HCEC 1CT (cell line): ENCODE measurements around the gene CELSR1.

Experiments used
- DNase-seq: peaks from one replicate; pipeline ENCODE4 v3.0.0-alpha.2; 2017

The CELSR1 gene

GRCh38 chr22:46549971-46550641, 12.7 kb upstream of the CELSR1 start:
- no peak for DNase-seq

DNA sequence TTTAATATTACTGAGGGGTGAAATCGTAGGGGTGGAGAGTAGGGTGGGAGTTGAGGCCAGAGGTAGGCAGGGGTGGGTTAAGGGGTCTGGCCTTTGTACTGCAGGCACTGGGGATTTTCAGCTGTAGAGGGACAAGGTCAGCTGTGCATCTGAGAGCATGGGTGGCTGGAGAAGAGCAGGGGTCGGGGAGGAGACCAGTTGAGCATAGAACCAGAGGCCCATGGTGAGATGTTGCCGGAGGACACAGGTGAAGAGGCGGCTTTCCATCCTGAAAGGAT, 12.1 kb upstream of the CELSR1 start:
- DNase-seq = no peak

GRCh38 chr22:46547883-46548244, 10.4 kb upstream of the CELSR1 start:
- DNase-seq = peak; percentile 93

GRCh38 chr22:46547179-46547882, 9.9 kb upstream of the CELSR1 start:
- peak; percentile 69 for DNase-seq

DNA sequence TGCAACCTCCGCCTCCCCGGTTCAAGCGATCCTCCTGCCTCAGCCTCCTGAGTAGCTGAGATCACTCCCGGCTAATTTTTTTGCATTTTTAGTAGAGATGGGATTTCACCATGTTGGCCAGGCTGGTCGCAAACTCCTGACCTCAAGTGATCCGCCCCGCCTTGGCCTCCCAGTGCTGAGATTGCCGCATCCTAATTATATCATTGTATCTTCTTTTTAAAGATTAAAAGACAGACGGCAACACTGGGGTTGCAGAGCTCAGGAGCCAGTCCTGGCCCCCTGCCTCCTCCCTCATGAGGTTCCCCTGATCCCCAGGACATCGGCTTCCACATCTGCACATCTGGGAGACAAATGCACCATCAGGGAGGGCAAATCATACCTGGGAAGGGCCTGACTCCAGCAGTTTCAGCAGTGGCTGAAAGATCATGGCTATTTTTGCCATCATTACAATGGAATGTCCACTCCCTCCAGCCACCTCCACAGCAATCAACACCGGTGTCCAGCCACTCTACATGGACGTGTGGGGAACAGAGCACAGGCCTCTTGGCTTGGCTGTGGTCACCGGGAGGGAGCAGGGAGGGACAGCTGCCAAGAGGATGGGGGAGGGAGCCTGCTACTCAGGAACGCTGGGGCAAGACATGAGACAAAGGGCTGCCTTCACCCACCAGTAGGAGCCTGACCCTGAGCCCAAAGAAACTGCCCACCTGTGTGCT, 9.2 kb upstream of the CELSR1 start:
- DNase-seq = peak; percentile 15

- DNase-seq = peak; percentile 1
Measured at GRCh38 chr22:46545086-46545792, 7.8 kb upstream of the CELSR1 start.

- peak; percentile 49 for DNase-seq
Measured at GRCh38 chr22:46542011-46542985, 4.9 kb upstream of the CELSR1 start.

DNA sequence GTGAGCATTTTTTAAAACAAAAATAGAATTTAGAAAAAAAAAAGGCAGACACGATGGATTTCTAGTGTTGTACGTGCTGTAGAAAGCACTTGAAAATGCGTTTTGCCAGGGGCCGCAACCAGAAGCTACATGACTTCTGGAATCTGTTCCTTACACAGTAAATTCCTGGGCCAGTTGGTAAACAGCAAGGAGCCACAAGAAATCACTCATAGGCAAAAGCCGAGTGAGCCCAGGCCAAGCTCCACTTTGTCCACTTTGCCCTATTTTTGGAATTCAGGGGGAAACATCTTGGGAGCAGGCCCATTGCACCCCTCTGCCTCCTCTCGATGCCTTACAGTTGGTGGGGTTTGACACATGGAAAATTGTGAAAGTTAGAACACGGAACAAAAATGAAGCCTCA, 4.1 kb upstream of the CELSR1 start:
- DNase-seq = no peak

DNA sequence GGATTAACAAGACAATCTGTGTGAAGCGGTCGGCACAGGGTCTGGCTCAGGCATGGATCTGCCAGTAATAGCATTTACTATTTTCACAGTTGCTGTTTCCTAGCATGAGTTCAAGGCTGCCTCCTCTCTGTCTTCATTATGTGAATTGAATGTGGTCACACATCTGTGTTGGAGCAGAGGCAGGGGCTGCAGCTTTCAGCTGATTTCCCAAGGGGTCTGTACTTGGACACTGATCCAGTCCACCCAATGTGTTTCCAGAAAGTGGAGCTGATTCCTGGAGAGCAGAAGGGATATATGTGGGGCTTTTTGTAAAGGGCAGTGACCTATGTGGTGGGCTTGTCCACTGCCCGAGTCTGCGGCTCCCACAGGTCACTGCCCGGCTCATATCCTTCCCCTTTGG, 3.5 kb upstream of the CELSR1 start:
- DNase-seq = no peak

- DNase-seq = no peak
Measured at GRCh38 chr22:46539169-46539568, 1.7 kb upstream of the CELSR1 start.

DNA sequence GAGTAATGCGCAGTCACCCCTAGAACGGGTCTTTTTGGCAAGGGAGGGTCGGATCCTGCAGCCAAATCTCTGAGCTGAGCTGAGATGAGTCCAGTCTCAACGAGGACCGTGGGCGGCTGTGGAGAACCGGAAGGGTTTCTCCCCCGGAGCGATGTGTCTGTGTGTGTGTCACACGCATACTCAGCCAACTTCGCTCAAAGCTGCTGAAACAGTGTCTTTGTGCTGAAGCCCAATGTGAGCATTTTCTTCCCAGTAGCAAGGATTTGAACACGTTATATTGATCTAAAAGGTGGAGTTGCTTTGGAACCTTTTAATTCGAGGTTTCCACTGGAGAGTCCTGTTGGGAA, 1.4 kb upstream of the CELSR1 start:
- DNase-seq = no peak

GRCh38 chr22:46537946-46538813, 760 bp upstream of the CELSR1 start:
- DNase-seq = no peak

DNA sequence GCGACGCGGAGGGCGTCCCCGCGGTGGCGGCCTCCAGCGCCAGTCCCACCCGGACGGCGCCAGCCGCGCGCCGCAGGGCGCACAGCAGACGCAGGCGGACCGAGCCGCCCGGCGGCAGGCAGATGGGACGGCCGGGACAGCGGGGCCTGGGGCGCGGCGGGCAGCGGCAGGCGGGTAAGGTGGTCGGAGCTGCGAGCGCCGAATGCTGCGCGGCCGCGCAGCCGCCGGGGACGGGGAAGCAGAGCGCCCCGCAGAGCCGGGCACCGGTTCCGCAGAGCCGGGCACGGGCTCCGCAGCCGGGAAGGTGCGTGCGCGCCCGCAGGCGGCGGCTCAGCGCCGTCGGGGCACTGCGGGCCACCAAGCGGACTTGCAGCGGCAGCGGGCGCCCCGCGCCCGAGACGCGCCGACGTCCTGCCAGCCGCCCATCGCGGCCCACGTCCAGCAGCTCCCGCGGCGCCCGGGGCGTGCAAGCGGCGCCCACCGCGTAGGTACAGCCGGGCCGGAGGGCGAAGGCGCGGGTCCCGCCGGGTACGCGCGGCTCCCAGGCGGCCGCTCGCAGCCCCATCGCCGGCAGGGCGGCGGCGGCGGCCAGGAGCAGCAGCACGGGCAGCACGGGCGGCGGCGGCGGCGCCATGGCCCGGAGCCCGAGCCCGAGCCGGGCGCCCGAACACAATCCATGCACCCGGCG, 739 bp downstream of the CELSR1 start:
- no peak for DNase-seq

- DNase-seq = no peak
Measured at GRCh38 chr22:46535876-46536536, 1.4 kb downstream of the CELSR1 start.

GRCh38 chr22:46534901-46535630, 2.4 kb downstream of the CELSR1 start:
- no peak for DNase-seq

GRCh38 chr22:46534177-46534776, 3.1 kb downstream of the CELSR1 start:
- DNase-seq = no peak

- DNase-seq = no peak
Measured at GRCh38 chr22:46533070-46533833, 4.2 kb downstream of the CELSR1 start.

DNA sequence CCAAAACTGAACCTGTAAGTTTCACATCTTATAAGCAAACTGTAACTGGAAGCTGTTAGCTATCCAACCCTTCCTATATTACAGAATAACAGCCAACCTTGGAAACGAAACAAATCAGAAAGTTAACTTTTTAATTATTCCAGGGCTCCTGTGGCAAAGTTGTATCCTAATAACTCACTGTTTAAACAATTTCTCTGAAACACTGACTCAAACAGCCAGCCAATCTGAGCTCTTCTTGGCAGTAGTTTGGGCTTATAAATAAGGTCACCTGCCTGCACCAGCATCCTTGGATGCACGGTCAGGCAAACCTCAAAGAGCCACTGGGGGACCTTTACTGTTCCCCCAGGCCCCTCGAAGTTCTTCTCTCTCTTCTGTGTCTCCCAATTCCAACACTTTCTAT, 5.0 kb downstream of the CELSR1 start:
- DNase-seq = no peak
